AG09319 (cell line): ENCODE data around the gene CAMK1.
"Not testable (repeated sequence)": the region's sequence is repeated elsewhere in the genome, so short reads cannot be mapped to it uniquely, and the experiment has no call there.

Source experiments
- DNase-seq: peaks from one replicate; pipeline ENCODE4 v3.0.0-alpha.2; 2010; ENCODE audit warnings: low read depth; ENCODE audit errors: extremely low read depth
- CTCF ChIP-seq: IDR thresholded peaks from 2 replicates; pipeline ENCODE4 v1.5.1; 2011; ENCODE audit warnings: low read depth, mild to moderate bottlenecking, inconsistent platforms, low read length, moderate library complexity

CAMK1 gene

GRCh38 chr3:9776896-9777693, 7.3 kb upstream of the CAMK1 start:
- DNase-seq = no peak
- TF ChIP-seq CTCF = no peak

- DNase-seq = not testable (repeated sequence)
Observed at GRCh38 chr3:9771007-9771406, 1.3 kb upstream of the CAMK1 start.

GRCh38 chr3:9770276-9770812, 597 bp upstream of the CAMK1 start:
- DNase-seq = no peak
- TF ChIP-seq CTCF = no peak

GRCh38 chr3:9769012-9769411, 735 bp downstream of the CAMK1 start:
- no peak for TF ChIP-seq CTCF
- no peak for DNase-seq

GRCh38 chr3:9768141-9768775, 1.5 kb downstream of the CAMK1 start:
- no peak for TF ChIP-seq CTCF

GRCh38 chr3:9767418-9767817, 2.3 kb downstream of the CAMK1 start:
- TF ChIP-seq CTCF = no peak
- no peak for DNase-seq

More at GRCh38 chr3:9768141-9768775, 1.5 kb downstream of the CAMK1 start:
- DNase-seq = no peak

GRCh38 chr3:9765865-9766264, 3.9 kb downstream of the CAMK1 start:
- TF ChIP-seq CTCF = no peak
- no peak for DNase-seq

- DNase-seq = no peak
- no peak for TF ChIP-seq CTCF
Observed at GRCh38 chr3:9762871-9763270, 6.9 kb downstream of the CAMK1 start.
